ENCODE results near the gene TRPM3.

Gene TRPM3

DNA sequence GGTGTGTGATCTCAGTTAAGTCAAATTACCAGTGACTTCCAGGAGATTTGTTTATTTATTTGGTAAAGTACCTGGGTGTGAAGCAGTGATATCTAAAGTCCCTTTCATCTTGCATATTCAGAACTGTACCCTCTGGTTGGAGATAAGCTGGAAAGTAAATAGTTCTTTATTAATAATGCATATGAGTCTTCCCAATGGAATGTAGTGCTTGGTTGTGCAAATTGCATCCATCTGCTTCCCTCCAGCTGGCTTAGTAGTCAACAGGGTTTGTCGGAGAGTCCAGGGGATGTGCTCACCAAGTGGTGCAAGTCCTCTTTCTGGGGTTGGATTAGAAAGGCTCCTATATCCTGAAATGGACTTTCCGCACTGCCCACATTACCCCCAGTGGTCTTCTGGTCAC lies 42.0 kb downstream of the TRPM3 start:
- no peaks in the 10 kb centered on the region for H3K79me2 ChIP-seq (ENCODE audit: control insufficient read depth, insufficient read depth, low read length, poor library complexity)
- no peak overlapping the region for H2BK120ac ChIP-seq (ENCODE audit: insufficient read depth, low read length, poor library complexity)
- DNase-seq: peak in 1 of 2 donors; percentile 6
- H3K9me3 ChIP-seq (ENCODE audit: insufficient read depth, low read depth, low read length): no peaks in the 10 kb centered on the region
- H3K23ac ChIP-seq (ENCODE audit: low read length): no peak overlapping the region
- H3K14ac ChIP-seq (ENCODE audit: low read length): no peak overlapping the region
- no peaks in the 10 kb centered on the region for H3K27me3 ChIP-seq (ENCODE audit: insufficient read depth, low read length)
- H4K12ac ChIP-seq (ENCODE audit: low read depth, low read length): no peak overlapping the region
- H2BK5ac ChIP-seq (ENCODE audit: low read depth, low read length, poor library complexity): no peak overlapping the region
- H4K91ac ChIP-seq (ENCODE audit: low read depth, low read length): no peak overlapping the region
- no peaks in the 10 kb centered on the region for H3K79me1 ChIP-seq (ENCODE audit: low read length)
- no peaks in the 10 kb centered on the region for H3K4me1 ChIP-seq (ENCODE audit: control insufficient read depth in 1 of 2, insufficient read depth in 2 of 2, low read length in 2 of 2)
- H3K4me3 ChIP-seq (ENCODE audit: low read depth, low read length): no peak overlapping the region
- H2AK5ac ChIP-seq (ENCODE audit: low read length): no peak overlapping the region
- no peaks in the 10 kb centered on the region for H3K36me3 ChIP-seq (ENCODE audit: control insufficient read depth in 1 of 2, insufficient read depth in 2 of 2, low read length in 2 of 2)
- no peak overlapping the region for H3K9ac ChIP-seq (ENCODE audit: low read length)
- H4K8ac ChIP-seq (ENCODE audit: low read depth, low read length): no peak overlapping the region
- no peak overlapping the region for H3K27ac ChIP-seq (ENCODE audit: low read depth, low read length)
- no CpG with 5 or more reads among the region's 2 CpGs for WGBS (ENCODE audit: extremely low coverage, insufficient coverage, insufficient read length)
- no peak overlapping the region for H3K4ac ChIP-seq (ENCODE audit: low read depth, low read length)
- no peak overlapping the region for H3K4me2 ChIP-seq (ENCODE audit: low read length)
- no peak overlapping the region for H2AFZ ChIP-seq (ENCODE audit: insufficient read depth, low read length, poor library complexity)
- H3K18ac ChIP-seq (ENCODE audit: low read length): no peak overlapping the region
- no peak overlapping the region for H2BK12ac ChIP-seq (ENCODE audit: low read length)

DNA sequence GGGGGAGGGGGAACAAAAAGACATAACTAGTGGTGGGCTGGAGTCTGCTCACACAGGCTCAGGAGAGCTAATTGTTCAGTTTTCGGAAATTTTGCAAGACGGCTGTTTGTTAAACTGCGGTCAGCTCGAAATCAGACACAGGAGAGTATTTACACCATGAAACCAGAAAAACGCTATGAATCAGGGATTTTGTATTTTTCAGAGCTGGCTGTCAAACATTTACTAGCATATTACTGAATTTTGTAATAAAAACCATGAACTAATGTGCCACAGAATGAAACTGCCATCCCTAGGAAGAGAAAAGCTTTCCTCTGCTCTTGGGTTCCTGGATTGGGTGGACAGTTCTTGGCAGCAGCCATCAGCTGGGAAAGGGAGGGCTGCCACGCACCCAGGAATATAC lies 45.3 kb downstream of the TRPM3 start:
- no peak for DNase-seq

DNA sequence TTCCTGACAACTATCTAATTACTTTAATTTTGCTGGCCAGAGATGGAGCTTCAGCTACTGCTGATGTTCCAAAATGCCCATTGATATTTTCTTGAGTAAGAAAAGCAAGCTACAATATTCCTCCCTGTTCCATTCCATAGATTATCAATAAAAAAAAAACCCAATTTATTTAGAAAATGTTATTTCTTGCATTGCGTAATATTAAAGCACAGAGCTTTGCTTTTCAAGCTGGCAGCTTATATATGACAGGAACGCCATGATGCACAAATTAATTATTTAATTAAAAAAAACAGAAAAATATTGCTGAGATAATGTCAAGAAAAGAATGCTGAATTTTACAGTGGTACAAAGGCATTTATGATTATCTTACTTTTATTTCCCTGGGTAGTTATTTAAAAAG lies 47.9 kb downstream of the TRPM3 start:
- no peak overlapping the region for H2AK5ac ChIP-seq (ENCODE audit: low read length)
- H3K36me3 ChIP-seq (ENCODE audit: control insufficient read depth in 1 of 2, insufficient read depth in 2 of 2, low read length in 2 of 2): no peaks in the 10 kb centered on the region
- H3K4me3 ChIP-seq (ENCODE audit: low read depth, low read length): no peak overlapping the region
- no peaks in the 10 kb centered on the region for H3K4me1 ChIP-seq (ENCODE audit: control insufficient read depth in 1 of 2, insufficient read depth in 2 of 2, low read length in 2 of 2)
- H3K4me2 ChIP-seq (ENCODE audit: low read length): no peak overlapping the region
- no peaks in the 10 kb centered on the region for H3K79me2 ChIP-seq (ENCODE audit: control insufficient read depth, insufficient read depth, low read length, poor library complexity)
- no peak overlapping the region for H3K9ac ChIP-seq (ENCODE audit: low read length)
- H3K18ac ChIP-seq (ENCODE audit: low read length): no peak overlapping the region
- H4K12ac ChIP-seq (ENCODE audit: low read depth, low read length): no peak overlapping the region
- no peak overlapping the region for H3K4ac ChIP-seq (ENCODE audit: low read depth, low read length)
- H2BK5ac ChIP-seq (ENCODE audit: low read depth, low read length, poor library complexity): no peak overlapping the region
- H2AFZ ChIP-seq (ENCODE audit: insufficient read depth, low read length, poor library complexity): no peak overlapping the region
- no peaks in the 10 kb centered on the region for H3K9me3 ChIP-seq (ENCODE audit: insufficient read depth, low read depth, low read length)
- H3K14ac ChIP-seq (ENCODE audit: low read length): no peak overlapping the region
- no peaks in the 10 kb centered on the region for H3K27me3 ChIP-seq (ENCODE audit: insufficient read depth, low read length)
- no CpG with 5 or more reads among the region's 2 CpGs for WGBS (ENCODE audit: extremely low coverage, insufficient coverage, insufficient read length)
- H4K8ac ChIP-seq (ENCODE audit: low read depth, low read length): no peak overlapping the region
- H2BK12ac ChIP-seq (ENCODE audit: low read length): no peak overlapping the region
- H4K91ac ChIP-seq (ENCODE audit: low read depth, low read length): no peak overlapping the region
- DNase-seq: no peak
- no peak overlapping the region for H3K27ac ChIP-seq (ENCODE audit: low read depth, low read length)
- no peak overlapping the region for H3K23ac ChIP-seq (ENCODE audit: low read length)
- H2BK120ac ChIP-seq (ENCODE audit: insufficient read depth, low read length, poor library complexity): no peak overlapping the region
- no peaks in the 10 kb centered on the region for H3K79me1 ChIP-seq (ENCODE audit: low read length)

More for the DNA sequence above, 45.3 kb downstream of the TRPM3 start:
- peak overlapping the region; percentile 17 for H3K23ac ChIP-seq (ENCODE audit: low read length)
- no CpG with 5 or more reads among the region's 6 CpGs for WGBS (ENCODE audit: extremely low coverage, insufficient coverage, insufficient read length)
- no peak overlapping the region for H3K9ac ChIP-seq (ENCODE audit: low read length)
- H4K91ac ChIP-seq (ENCODE audit: low read depth, low read length): no peak overlapping the region
- H3K27ac ChIP-seq (ENCODE audit: low read depth, low read length): no peak overlapping the region
- H3K79me1 ChIP-seq (ENCODE audit: low read length): no peaks in the 10 kb centered on the region
- H2AK5ac ChIP-seq (ENCODE audit: low read length): no peak overlapping the region
- H4K8ac ChIP-seq (ENCODE audit: low read depth, low read length): no peak overlapping the region
- H3K9me3 ChIP-seq (ENCODE audit: insufficient read depth, low read depth, low read length): no peaks in the 10 kb centered on the region
- no peak overlapping the region for H3K18ac ChIP-seq (ENCODE audit: low read length)
- H3K36me3 ChIP-seq (ENCODE audit: control insufficient read depth in 1 of 2, insufficient read depth in 2 of 2, low read length in 2 of 2): no peaks in the 10 kb centered on the region
- H3K79me2 ChIP-seq (ENCODE audit: control insufficient read depth, insufficient read depth, low read length, poor library complexity): no peaks in the 10 kb centered on the region
- no peak overlapping the region for H2BK12ac ChIP-seq (ENCODE audit: low read length)
- H3K4me1 ChIP-seq (ENCODE audit: control insufficient read depth in 1 of 2, insufficient read depth in 2 of 2, low read length in 2 of 2): no peaks in the 10 kb centered on the region
- no peak overlapping the region for H2BK120ac ChIP-seq (ENCODE audit: insufficient read depth, low read length, poor library complexity)
- H2AFZ ChIP-seq (ENCODE audit: insufficient read depth, low read length, poor library complexity): no peak overlapping the region
- no peaks in the 10 kb centered on the region for H3K27me3 ChIP-seq (ENCODE audit: insufficient read depth, low read length)
- no peak overlapping the region for H3K4me2 ChIP-seq (ENCODE audit: low read length)
- peak overlapping the region; percentile 11 for H2BK5ac ChIP-seq (ENCODE audit: low read depth, low read length, poor library complexity)
- no peak overlapping the region for H3K14ac ChIP-seq (ENCODE audit: low read length)
- H3K4ac ChIP-seq (ENCODE audit: low read depth, low read length): no peak overlapping the region
- H3K4me3 ChIP-seq (ENCODE audit: low read depth, low read length): no peak overlapping the region
- H4K12ac ChIP-seq (ENCODE audit: low read depth, low read length): no peak overlapping the region

DNA sequence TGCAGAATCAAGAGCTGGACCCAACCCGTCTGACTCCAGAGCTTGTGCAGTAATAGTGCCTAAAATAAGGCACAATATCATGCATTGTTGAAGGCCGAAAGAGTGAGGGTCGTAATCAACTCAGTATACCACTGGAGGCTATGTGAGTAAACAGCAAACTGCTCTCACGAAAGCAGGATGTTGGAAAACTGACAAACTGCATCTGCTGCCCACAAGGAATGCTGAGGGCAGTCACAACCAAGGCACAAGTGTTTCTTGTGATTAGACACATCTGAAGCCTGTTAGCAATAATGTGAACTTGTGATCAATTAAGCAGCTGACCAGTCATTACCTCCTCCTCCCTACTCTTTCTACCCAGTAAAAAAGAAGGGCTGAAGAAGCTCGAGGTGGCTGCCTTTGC lies 48.8 kb downstream of the TRPM3 start:
- H3K18ac ChIP-seq (ENCODE audit: low read length): no peak overlapping the region
- no peaks in the 10 kb centered on the region for H3K4me1 ChIP-seq (ENCODE audit: control insufficient read depth in 1 of 2, insufficient read depth in 2 of 2, low read length in 2 of 2)
- no peak overlapping the region for H3K4me3 ChIP-seq (ENCODE audit: low read depth, low read length)
- H3K27me3 ChIP-seq (ENCODE audit: insufficient read depth, low read length): no peaks in the 10 kb centered on the region
- H3K9ac ChIP-seq (ENCODE audit: low read length): no peak overlapping the region
- no peak overlapping the region for H3K4ac ChIP-seq (ENCODE audit: low read depth, low read length)
- H2BK5ac ChIP-seq (ENCODE audit: low read depth, low read length, poor library complexity): no peak overlapping the region
- H3K23ac ChIP-seq (ENCODE audit: low read length): no peak overlapping the region
- no peak overlapping the region for H3K14ac ChIP-seq (ENCODE audit: low read length)
- WGBS (ENCODE audit: extremely low coverage, insufficient coverage, insufficient read length): no CpG with 5 or more reads among the region's 5 CpGs
- no peaks in the 10 kb centered on the region for H3K9me3 ChIP-seq (ENCODE audit: insufficient read depth, low read depth, low read length)
- H3K79me2 ChIP-seq (ENCODE audit: control insufficient read depth, insufficient read depth, low read length, poor library complexity): no peaks in the 10 kb centered on the region
- no peak overlapping the region for H3K27ac ChIP-seq (ENCODE audit: low read depth, low read length)
- H4K91ac ChIP-seq (ENCODE audit: low read depth, low read length): no peak overlapping the region
- H2BK120ac ChIP-seq (ENCODE audit: insufficient read depth, low read length, poor library complexity): no peak overlapping the region
- no peak overlapping the region for H3K4me2 ChIP-seq (ENCODE audit: low read length)
- H2AFZ ChIP-seq (ENCODE audit: insufficient read depth, low read length, poor library complexity): no peak overlapping the region
- no peak overlapping the region for H4K8ac ChIP-seq (ENCODE audit: low read depth, low read length)
- H4K12ac ChIP-seq (ENCODE audit: low read depth, low read length): no peak overlapping the region
- H2BK12ac ChIP-seq (ENCODE audit: low read length): no peak overlapping the region
- DNase-seq: no peak
- H3K79me1 ChIP-seq (ENCODE audit: low read length): no peaks in the 10 kb centered on the region
- no peak overlapping the region for H2AK5ac ChIP-seq (ENCODE audit: low read length)
- H3K36me3 ChIP-seq (ENCODE audit: control insufficient read depth in 1 of 2, insufficient read depth in 2 of 2, low read length in 2 of 2): no peaks in the 10 kb centered on the region
